Stimulated activated CD4-positive, alpha-beta T cell treated with anti-CD3 and anti-CD28 coated beads, Interleukin-4, amount 100 ng/mL, for 4 hours (primary cell): Measurements from ENCODE around the gene APPL1.
"Not testable (repeated sequence)": the region's sequence is repeated elsewhere in the genome, so short reads cannot be mapped to it uniquely, and the experiment has no call there.

Source experiments
- DNase-seq, 2 experiments: peaks; one replicate each; pipeline ENCODE4 v3.0.0-alpha.2; 2020

APPL1 gene

GRCh38 chr3:57275393-57275792, 47.9 kb downstream of the APPL1 start:
- DNase-seq, result no peak

GRCh38 chr3:57278237-57278636, 50.7 kb downstream of the APPL1 start:
- DNase-seq, result no peak

- no peak for DNase-seq
These were observed 52.2 kb downstream of the APPL1 start for GRCh38 chr3:57279685-57280084.

- no peak for DNase-seq
These were observed 54.2 kb downstream of the APPL1 start for GRCh38 chr3:57281715-57282114.

- DNase-seq, result no peak
These were observed 55.8 kb downstream of the APPL1 start for GRCh38 chr3:57283334-57283733.

GRCh38 chr3:57287205-57287604, 59.7 kb downstream of the APPL1 start:
- DNase-seq, result no peak

GRCh38 chr3:57288403-57288802, 60.9 kb downstream of the APPL1 start:
- no peak for DNase-seq

GRCh38 chr3:57292159-57292896, 64.8 kb downstream of the APPL1 start, which contains the start of gene ASB14:
Gene ASB14, minus strand, starts transcription at chr3:57292685. Its CDS starts 652 bp downstream, at chr3:57292033.
- no peak for DNase-seq

GRCh38 chr3:57292897-57293526, 65.5 kb downstream of the APPL1 start:
- DNase-seq, result no peak

- DNase-seq, result no peak
These were observed 70.5 kb downstream of the APPL1 start for GRCh38 chr3:57298041-57298440.

GRCh38 chr3:57303520-57303919, 76.0 kb downstream of the APPL1 start:
- not testable (repeated sequence) for DNase-seq

GRCh38 chr3:57309769-57310360, 82.3 kb downstream of the APPL1 start:
- DNase-seq, result no peak

GRCh38 chr3:57314204-57314603, 86.7 kb downstream of the APPL1 start:
- DNase-seq, result no peak
